ENCODE results near the gene HVCN1.
"Not testable (repeated sequence)": the region's sequence is repeated elsewhere in the genome, so short reads cannot be mapped to it uniquely, and the experiment has no call there.

HVCN1 gene

GRCh38 chr12:110688446-110689280 lies at the start of gene HVCN1:
Gene HVCN1 (minus strand): TSS chr12:110689115. CDS start chr12:110683245, 5,870 bp downstream.
- peak; percentile 39 for DNase-seq

GRCh38 chr12:110737532-110737931 lies 48.6 kb upstream of the HVCN1 start:
- DNase-seq: no peak

GRCh38 chr12:110737016-110737415 lies 48.1 kb upstream of the HVCN1 start:
- peak; percentile 14 for DNase-seq

DNA sequence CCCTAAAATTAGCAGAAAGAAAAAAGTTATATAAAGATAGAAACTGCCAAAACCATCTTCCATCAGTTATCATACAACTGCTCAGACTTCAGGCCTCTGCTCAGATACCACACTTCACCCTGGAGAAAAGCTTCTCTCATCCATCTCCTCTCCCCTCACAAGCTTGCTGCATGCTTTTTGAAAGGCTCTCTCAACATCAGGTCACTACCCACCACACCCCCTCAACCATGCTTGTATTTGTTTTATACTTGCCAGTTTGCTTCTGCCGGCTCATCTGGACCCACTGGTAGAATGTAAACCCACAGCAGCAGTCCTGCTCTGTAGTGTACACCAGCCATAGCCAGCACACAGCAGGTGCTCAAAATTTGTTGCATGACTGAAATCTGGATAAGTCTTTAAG lies 45.0 kb upstream of the HVCN1 start:
- no peak for DNase-seq

GRCh38 chr12:110733089-110733715 lies 44.3 kb upstream of the HVCN1 start:
- no peak for DNase-seq

- DNase-seq: no peak
Measured at GRCh38 chr12:110732572-110732971, 43.7 kb upstream of the HVCN1 start.

- DNase-seq: no peak
Measured at GRCh38 chr12:110731479-110731878, 42.6 kb upstream of the HVCN1 start.

- DNase-seq: no peak
Measured at GRCh38 chr12:110728628-110729027, 39.7 kb upstream of the HVCN1 start.

DNA sequence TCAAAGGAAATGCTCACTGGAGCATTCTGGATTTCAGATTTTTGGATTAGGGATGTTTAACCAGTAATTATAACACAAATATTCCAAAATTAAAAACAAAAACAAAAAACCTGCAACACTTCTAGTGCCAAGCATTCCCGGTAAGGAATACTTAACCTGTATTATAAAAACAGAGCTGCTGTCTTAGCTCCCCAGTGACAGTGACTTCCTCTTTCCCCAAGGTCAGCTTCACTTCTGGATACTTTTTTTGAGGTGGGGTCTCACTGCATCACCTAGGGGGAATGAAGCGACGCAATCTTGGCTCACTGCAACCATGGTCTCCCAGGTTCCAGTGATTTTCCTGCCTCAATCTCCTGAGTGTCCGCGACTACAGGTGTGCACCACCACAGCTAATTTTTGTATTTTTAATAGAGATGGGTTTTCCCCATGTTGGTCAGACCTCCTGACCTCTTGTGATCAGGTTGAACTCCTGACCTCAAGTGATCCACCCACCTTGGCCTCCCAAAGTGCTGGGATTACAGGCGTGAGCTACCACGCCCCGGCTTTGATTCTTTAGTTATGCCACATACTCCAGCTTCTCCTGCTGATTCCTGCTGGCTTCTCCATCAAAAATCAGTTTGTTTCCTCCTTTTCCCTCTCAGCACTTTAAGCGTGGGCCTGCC lies 37.9 kb upstream of the HVCN1 start:
- no peak for DNase-seq

DNA sequence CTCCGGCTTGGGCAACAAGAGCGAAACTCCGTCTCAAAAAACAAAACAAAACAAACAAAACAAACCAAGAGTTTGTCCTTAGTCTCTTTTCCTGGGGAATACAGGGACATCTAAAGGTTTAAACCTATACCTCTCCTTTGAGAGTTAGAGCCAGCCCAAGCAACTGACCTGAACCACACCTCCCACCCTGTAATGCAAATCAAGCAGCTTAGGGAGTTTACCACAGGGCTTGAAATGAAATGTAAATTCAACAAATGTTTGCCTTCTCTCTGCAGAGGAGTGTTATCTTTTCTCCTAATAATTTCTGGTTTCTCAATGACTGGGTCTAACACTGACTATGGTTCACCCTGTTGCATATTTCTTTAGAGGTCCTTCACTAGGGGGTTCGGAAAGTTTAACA lies 37.1 kb upstream of the HVCN1 start:
- DNase-seq: no peak

DNA sequence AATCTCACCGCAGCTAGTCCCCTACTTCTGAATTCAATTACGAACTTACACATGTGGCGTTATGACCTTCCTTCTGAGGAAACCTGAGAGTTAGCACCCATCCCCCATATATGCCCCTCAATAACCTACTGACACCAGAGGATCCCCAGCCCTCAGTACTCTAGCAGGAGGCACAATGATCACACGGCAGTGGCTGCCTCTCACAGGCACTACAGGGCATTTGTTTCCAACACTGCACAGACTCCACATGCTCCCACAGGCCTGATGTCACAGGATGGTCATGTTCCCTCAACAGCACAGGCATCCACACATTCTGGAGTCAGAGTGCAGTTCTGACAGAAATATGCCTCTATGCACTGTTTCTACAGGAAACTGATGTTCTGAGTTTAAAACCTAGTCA lies 36.4 kb upstream of the HVCN1 start:
- no peak for DNase-seq

- DNase-seq: not testable (repeated sequence)
Measured at GRCh38 chr12:110722892-110723291, 34.0 kb upstream of the HVCN1 start.

GRCh38 chr12:110721570-110721969 lies 32.7 kb upstream of the HVCN1 start:
- DNase-seq: no peak

DNA sequence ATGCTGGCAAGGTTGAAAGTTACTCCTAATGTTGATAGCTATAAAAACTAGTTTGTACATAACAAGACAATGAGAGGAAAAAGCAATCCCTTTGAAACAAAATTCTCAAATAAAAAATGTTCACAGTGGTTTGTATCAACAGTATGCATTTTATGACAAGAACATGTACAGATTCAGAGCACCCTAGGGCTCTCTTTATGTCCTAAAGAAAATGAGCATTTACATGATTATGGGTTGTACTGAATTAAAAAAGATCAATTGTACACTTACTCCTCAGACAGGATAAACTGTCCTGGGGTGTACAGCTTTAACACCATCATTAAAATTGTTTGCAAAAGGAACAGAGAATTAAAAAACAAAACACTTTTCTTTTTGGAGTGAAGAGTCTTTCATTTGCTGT lies 31.6 kb upstream of the HVCN1 start:
- no peak for DNase-seq

GRCh38 chr12:110718222-110718908 lies 29.4 kb upstream of the HVCN1 start:
- DNase-seq: no peak

GRCh38 chr12:110717037-110717436 lies 28.1 kb upstream of the HVCN1 start:
- no peak for DNase-seq

GRCh38 chr12:110708917-110709316 lies 20.0 kb upstream of the HVCN1 start:
- no peak for DNase-seq

- no peak for DNase-seq
Measured at GRCh38 chr12:110705309-110705708, 16.4 kb upstream of the HVCN1 start.

DNA sequence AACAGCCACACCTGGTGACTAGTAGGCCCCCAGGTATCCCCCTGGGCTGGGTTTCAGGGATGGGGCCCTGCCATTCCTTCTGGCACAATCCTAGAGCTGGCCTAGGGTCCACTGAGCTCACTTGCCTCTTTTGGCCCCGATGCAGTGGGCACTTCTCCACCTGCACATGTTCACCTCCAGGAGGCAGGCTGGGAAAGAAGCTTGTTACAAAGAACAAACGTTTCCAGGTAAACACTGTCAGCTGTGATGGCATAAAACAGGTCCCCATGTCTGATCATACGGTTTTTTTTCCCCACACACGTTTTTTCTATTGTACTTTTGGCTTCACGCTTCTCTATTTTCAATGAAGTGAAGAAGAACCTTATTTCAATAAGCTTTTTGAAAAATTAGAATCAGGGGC lies 15.8 kb upstream of the HVCN1 start:
- DNase-seq: peak; percentile 22

DNA sequence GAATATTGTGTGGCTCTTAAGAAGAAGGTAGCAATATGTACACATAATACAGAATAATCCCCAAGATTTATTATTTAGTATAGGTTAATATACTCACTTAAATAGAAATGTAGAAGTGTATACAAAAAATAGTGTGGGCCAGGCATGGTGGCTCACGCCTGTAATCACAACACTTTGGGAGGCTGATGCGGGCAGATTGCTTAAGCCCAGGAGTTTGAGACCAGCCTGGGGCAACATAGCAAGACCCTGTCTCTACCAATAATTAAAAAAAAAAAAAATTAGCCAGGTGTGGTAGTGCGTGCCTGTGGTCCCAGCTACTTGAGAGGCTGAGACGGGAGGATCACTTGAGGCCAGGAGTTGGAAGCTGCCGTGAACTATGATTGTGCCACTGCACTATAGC lies 15.3 kb upstream of the HVCN1 start:
- DNase-seq: no peak

DNA sequence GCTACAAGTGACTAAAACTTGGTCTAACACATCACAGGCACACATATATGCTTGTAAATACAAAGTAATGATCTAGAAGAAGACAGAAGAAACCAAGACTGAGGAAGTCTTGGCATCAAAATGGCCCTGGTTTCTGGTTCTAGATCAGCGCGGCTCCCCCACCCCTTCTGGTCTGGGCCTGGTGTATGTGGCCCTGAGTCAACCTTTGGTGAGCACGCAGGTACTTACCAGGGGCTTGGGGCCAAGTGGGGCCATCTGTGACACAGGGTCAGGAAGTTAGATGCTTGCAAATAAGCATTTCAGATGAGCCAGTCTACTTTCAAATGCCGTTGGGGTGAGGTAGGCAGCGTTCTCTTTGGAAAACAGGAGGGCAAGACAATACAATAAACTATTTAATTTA lies 13.2 kb upstream of the HVCN1 start:
- DNase-seq: no peak

DNA sequence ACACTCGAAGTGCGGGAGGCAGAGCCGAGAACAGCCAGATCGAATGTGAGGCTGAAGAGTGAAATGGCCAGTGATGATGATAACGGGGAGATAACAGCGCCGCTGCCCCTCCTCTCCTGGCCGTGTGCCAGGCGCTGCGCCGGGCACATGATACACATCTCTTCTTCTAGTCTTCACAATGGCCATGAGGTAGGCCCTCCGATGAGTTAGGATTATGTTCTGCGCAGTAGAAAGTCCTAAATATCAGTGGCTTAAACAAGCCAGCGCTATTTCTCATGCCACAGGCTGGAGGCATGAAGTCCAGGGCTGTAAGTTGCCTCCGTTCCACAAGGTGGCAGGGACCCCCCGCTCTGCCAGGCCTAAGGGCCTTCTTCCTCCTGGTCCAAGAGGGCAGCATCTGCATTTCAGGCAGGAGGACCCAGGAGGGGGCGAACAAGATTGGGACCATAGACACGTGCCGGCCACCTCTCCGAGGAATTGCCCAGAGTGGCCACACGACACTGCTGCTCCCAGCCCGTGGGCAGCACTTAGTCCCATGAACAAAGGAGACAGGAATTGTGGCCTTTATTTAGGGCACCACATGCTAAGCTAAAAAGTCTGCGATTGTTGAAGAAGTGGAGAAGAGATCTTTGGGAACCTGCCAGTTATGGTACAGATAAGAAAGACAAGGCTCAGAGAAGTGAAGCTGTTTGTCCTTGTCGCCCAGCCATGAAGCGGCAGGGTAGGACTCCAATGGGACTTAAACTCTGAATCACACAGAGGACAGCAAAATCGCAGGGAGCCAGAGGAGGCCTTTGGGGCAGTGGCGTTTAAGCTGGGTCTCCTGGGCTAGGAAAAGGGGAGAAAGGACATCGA lies 10.9 kb upstream of the HVCN1 start:
- no peak for DNase-seq

Measured in CD4-positive, alpha-beta T cell treated with Interleukin-21 for 1 hour (primary cell).